ENCODE results near the gene ARF4.

DNA sequence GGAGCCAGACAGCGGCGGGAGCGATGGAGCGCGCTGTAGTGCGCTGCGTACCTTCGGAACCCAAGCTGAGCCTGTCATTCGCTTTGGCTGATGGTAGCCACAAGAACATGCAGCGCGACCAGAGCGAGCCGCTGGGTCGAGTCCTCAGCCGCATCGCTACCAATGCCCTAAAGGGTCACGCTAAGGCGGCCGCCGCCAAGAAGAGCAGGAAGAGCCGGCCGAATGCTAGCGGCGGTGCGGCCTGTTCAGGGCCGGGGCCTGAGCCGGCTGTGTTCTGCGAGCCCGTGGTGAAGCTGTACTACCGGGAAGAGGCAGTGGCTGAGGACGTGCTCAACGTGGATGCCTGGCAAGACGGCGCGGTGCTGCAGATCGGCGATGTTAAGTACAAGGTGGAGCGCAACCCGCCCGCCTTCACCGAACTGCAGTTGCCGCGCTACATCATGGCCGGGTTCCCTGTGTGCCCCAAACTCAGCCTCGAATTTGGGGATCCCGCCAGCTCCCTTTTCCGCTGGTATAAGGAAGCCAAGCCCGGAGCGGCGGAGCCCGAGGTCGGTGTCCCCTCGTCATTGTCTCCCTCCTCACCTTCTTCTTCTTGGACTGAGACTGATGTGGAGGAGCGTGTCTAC is 40.6 kb downstream of the ARF4 start:
- TF ChIP-seq, protein P1, sequence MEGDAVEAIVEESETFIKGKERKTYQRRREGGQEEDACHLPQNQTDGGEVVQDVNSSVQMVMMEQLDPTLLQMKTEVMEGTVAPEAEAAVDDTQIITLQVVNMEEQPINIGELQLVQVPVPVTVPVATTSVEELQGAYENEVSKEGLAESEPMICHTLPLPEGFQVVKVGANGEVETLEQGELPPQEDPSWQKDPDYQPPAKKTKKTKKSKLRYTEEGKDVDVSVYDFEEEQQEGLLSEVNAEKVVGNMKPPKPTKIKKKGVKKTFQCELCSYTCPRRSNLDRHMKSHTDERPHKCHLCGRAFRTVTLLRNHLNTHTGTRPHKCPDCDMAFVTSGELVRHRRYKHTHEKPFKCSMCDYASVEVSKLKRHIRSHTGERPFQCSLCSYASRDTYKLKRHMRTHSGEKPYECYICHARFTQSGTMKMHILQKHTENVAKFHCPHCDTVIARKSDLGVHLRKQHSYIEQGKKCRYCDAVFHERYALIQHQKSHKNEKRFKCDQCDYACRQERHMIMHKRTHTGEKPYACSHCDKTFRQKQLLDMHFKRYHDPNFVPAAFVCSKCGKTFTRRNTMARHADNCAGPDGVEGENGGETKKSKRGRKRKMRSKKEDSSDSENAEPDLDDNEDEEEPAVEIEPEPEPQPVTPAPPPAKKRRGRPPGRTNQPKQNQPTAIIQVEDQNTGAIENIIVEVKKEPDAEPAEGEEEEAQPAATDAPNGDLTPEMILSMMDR (IDR thresholded peaks at IDR 0.05 in 2 of 3, conservative IDR thresholded peaks at IDR 0.05 in 1 of 3; ENCODE audit: control insufficient read depth in 2 of 3, extremely low read depth in 1 of 3, insufficient read depth in 1 of 3, low read depth in 3 of 3, low read length in 3 of 3) = no peak
- TF ChIP-seq CBX3 (IDR thresholded peaks at IDR 0.05; ENCODE audit: borderline replicate concordance, low read depth) (no peak), FOXM1 (IDR thresholded peaks at IDR 0.05; ENCODE audit: low read depth, low read length) (no peak), RAD21 (IDR thresholded peaks at IDR 0.05; ENCODE audit: insufficient read depth, low read depth, low read length) (no peak), HCFC1 (IDR thresholded peaks at IDR 0.05; ENCODE audit: low read length) (no peak), TAF1 (IDR thresholded peaks at IDR 0.05; ENCODE audit: borderline replicate concordance, low read depth, low read length) (no peak), EZH2 (IDR thresholded peaks at IDR 0.05; ENCODE audit: borderline replicate concordance, control insufficient read depth, low read depth, low read length) (no peak), POLR2A (IDR thresholded peaks at IDR 0.05; ENCODE audit: low read depth, low read length) (no peak), GABPA (IDR thresholded peaks at IDR 0.05; ENCODE audit: low read depth) (no peak), CREM (IDR thresholded peaks at IDR 0.05; ENCODE audit: low read depth) (no peak)
- TF ChIP-seq, protein P2, sequence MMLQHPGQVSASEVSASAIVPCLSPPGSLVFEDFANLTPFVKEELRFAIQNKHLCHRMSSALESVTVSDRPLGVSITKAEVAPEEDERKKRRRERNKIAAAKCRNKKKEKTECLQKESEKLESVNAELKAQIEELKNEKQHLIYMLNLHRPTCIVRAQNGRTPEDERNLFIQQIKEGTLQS (IDR thresholded peaks at IDR 0.05; ENCODE audit: borderline replicate concordance, extremely low read depth, low read depth, low read length) = no peak
- TF ChIP-seq, protein P3, sequence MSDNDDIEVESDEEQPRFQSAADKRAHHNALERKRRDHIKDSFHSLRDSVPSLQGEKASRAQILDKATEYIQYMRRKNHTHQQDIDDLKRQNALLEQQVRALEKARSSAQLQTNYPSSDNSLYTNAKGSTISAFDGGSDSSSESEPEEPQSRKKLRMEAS (IDR thresholded peaks at IDR 0.05; ENCODE audit: low read depth, low read length) = no peak
- TF ChIP-seq, protein P4, sequence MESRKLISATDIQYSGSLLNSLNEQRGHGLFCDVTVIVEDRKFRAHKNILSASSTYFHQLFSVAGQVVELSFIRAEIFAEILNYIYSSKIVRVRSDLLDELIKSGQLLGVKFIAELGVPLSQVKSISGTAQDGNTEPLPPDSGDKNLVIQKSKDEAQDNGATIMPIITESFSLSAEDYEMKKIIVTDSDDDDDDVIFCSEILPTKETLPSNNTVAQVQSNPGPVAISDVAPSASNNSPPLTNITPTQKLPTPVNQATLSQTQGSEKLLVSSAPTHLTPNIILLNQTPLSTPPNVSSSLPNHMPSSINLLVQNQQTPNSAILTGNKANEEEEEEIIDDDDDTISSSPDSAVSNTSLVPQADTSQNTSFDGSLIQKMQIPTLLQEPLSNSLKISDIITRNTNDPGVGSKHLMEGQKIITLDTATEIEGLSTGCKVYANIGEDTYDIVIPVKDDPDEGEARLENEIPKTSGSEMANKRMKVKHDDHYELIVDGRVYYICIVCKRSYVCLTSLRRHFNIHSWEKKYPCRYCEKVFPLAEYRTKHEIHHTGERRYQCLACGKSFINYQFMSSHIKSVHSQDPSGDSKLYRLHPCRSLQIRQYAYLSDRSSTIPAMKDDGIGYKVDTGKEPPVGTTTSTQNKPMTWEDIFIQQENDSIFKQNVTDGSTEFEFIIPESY (IDR thresholded peaks at IDR 0.05) = no peak
- TF ChIP-seq, protein P5, sequence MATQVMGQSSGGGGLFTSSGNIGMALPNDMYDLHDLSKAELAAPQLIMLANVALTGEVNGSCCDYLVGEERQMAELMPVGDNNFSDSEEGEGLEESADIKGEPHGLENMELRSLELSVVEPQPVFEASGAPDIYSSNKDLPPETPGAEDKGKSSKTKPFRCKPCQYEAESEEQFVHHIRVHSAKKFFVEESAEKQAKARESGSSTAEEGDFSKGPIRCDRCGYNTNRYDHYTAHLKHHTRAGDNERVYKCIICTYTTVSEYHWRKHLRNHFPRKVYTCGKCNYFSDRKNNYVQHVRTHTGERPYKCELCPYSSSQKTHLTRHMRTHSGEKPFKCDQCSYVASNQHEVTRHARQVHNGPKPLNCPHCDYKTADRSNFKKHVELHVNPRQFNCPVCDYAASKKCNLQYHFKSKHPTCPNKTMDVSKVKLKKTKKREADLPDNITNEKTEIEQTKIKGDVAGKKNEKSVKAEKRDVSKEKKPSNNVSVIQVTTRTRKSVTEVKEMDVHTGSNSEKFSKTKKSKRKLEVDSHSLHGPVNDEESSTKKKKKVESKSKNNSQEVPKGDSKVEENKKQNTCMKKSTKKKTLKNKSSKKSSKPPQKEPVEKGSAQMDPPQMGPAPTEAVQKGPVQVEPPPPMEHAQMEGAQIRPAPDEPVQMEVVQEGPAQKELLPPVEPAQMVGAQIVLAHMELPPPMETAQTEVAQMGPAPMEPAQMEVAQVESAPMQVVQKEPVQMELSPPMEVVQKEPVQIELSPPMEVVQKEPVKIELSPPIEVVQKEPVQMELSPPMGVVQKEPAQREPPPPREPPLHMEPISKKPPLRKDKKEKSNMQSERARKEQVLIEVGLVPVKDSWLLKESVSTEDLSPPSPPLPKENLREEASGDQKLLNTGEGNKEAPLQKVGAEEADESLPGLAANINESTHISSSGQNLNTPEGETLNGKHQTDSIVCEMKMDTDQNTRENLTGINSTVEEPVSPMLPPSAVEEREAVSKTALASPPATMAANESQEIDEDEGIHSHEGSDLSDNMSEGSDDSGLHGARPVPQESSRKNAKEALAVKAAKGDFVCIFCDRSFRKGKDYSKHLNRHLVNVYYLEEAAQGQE (IDR thresholded peaks at IDR 0.05; ENCODE audit: low read depth, low read length) = no peak
